Retina (tissue), 1 donor: ENCODE data around the gene CXCR4.

Experiments used
- DNase-seq: peaks from one replicate; pipeline ENCODE4 v3.0.0-alpha.2; 2016

CXCR4 gene

DNA sequence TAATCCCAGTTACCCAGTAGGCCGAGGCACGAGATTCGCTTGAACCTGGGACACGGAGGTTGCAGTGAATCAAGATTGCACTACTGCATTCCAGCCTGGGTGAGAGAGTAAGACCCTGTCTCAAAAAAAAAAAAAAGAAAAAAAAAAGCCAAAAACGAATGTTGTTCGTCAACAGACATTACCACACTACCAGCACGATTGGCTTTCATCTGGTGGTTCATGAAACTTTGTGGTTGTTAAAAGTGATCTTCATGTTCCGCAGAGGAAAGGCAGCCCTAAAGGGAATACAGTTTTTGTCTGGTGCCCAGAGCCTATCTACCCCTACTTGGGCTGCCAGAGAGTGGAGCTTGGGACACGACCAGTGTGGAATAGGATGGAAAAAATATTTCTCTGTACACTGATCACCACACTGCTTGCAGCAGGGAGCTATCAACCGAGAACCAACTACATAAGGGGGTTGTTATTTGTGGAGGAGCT is 13.6 kb upstream of the CXCR4 start:
- DNase-seq: no peak

DNA sequence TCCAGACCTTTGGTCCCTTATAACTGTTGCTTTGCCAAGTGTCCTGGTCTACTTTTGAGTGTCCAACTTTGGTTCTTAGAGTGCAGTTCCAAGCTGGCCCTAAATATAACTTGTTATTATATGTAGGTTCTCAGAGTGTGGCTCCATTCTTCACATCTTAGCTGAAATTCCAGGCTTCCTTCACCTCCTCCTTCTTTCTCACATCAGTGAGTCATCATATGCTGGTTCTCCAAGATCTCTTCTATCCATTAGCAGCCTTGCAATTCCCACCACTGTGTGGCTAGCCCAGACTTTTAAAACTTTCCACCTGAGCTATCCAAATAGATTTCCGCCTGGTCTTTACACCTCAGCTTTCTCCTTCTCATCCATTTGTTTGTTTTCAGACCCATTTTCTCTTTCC is 12.6 kb upstream of the CXCR4 start:
- DNase-seq: no peak

DNA sequence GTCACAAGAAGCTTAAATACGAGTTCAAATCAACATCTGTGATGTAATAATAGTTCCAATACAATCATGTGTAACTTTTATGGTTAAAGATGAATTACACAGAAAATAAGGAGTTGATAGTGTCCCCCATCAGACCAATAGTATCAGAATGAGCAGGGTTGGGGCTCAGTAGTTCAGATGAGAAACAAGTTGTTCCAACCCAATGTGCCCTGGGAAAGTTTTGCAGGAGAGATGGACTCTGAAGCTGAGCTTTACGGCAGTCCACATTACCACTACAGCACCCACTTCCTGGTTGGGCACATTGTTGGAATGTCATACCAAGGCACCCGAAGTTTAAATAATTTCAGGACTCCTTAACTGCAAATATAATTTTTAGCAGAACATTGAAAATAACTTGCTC is 12.1 kb upstream of the CXCR4 start:
- no peak for DNase-seq

DNA sequence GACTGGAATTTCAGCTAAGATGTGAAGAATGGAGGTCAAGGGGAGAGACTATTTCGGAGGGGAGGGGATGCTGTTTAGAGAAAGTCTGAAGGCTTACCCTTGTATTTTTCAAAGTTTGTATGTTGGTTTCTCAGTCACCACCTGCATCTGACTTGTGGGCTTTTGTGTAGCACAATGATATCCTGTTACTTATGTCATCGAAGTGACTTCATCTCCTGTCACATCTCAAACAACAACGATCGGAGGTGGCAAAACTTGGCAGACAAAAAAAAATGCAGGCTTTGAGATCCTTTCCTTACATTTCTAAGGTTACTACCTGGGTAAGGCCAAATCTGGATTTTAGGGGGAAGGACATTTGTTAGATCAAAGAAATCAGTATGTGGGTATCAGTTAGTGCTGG is 11.7 kb upstream of the CXCR4 start:
- DNase-seq: no peak

DNA sequence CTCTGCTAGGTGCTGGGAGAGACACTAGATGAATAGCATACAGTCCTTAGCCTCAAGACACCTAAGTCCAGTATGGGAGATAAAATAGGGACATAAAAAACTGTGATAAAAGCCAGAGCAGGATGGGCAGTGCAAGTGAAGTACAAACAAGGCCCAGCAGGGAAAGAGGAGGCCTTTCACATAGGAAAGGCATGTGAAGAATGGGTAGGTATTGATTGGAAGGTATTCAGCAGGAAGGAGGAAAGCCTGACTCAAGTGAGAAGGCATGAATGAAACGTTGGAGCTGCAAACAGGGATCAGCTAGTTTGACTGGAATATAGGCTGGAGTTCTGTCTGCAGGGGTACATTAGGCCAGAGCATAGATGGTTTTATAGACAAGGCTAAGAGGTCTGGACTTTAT is 11.0 kb upstream of the CXCR4 start:
- no peak for DNase-seq

DNA sequence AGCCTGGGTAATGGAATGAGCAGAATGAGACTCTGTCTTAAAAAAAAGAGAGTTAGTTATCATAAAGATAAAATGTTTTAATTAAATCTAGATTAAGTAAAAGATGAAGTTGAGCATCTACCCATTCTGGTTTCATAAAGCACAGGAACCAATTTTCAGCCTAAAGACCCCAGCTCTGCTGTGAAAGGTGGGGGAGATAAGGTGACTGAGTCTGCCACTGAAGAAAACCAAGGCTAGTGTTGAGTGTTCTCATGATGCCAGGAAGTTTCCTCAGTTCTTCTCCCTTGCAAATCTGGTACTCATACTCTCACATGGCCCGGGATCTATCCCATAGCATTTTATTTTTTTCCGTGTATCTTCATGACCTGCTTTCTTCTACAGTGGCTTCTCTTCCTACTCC is 10.4 kb upstream of the CXCR4 start:
- no peak for DNase-seq

DNA sequence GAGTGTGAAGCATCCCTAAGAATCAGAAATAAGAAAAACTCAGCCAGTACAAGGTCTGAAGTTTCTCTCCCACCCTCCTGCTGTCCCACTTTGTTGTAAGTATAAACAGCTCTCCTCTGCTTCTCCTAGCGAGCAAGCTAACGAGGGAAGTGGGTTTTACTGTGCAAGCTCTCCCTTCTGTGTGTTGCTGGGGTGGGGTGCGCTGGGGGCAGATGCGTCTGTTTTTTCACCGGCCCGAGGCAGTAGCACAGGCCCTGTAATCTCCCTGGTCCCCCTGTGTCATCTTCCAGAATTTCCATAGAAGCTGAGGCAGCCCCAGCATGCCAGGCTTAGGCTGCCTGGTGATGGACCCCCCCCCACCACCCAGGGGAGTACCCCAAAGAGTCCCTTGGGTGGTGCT is 9.4 kb upstream of the CXCR4 start:
- no peak for DNase-seq

DNA sequence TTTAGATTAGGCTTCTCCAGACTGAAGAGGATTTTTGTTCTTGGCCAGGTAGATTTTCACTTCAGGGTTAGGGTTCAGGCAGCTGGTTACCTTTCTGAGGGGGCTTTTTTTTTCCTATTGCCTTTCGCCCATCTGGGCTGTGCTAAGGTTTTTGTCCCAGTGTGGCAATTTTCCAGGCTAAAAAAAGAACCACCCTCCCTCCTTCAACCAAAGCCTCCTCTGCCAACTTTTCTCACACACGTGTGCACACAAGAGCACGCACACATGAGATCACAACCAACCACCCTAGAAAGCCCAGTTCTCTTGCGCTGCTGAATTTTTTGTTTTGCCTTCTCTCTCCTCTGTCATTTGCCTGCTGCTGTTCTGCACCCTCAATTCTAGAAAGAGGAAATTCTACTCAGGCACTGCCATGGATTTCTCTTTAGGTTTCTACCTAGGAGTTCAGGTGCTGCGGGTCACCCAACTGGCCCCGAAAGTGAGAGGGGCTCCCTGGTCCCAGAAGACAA is 8.5 kb upstream of the CXCR4 start:
- DNase-seq: no peak

DNA sequence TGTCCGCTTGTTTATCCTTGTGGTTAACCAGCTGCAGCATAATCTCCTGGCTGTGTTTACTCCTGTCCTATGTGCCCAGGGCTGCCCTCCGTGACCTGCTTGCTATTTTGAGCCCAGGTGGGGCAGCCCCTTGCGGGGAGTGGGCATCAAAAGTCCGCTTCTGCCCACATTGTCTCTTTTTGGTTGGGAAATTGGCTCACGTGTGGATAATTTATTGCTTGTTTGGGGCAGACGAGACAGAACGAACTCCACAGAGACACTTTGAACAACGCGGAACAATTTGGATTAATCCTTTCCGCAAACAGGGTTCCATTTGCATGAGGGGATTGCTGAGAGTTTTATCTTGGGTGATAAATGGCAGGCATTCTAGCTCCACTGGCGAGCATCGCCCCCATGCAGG is 8.1 kb upstream of the CXCR4 start:
- no peak for DNase-seq

DNA sequence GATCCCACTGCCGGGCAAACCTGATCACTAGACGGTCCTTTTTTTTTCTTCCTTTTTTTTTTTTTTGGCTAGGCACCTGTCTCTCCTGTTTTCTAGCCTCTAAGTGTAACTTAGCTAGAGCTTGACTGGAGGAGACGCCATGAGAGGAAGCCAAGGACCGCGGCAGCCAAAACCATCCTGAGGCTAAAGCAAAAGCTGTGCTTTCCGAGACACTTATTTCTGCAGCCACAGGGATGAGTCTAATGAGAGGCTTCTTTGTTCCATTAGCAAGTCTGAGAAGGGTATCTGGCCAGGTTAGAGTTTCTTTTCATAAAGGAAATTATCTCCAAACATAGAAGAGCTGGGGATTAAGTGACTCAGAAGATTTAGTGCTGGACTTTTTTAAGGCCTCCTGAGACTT is 7.3 kb upstream of the CXCR4 start:
- DNase-seq: no peak

DNA sequence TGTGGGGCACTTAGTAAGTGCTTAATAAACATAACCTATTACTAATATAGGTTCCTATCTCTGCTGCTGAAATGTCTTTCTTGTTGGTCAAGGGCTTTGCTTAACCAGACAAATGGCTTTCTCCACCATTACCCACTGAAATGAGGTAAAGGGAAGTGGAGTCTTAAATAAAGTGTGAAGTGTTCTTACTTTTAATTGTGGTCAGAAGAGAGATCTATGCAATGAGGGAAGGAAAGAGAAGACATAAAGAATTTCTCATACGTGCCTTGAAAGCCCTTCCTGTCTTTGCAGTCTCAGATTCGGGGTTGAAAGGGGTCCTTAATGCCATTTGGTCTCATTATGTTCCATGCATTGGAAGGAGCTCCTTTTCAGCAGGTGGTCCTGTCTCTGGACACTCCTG is 6.9 kb upstream of the CXCR4 start:
- DNase-seq: no peak

DNA sequence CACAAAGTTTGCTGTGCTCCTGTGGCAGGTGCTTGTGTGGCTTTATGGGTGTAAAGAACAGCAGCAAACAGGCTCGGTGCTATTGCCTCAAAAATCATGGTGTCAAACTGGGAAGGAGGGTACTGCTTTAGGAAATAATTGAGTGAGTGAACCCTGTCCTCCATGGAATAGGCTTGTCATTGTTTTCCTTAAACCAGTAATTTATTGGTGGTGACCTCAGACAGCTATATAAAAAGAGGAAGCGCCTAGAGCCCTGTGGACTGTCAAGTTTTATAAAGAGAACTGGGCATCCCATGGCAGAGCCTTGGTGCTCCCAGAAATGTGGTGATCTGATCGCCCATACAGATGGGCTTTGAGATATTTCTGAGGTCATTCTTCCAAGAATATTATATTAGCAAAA is 4.7 kb upstream of the CXCR4 start:
- DNase-seq: no peak

DNA sequence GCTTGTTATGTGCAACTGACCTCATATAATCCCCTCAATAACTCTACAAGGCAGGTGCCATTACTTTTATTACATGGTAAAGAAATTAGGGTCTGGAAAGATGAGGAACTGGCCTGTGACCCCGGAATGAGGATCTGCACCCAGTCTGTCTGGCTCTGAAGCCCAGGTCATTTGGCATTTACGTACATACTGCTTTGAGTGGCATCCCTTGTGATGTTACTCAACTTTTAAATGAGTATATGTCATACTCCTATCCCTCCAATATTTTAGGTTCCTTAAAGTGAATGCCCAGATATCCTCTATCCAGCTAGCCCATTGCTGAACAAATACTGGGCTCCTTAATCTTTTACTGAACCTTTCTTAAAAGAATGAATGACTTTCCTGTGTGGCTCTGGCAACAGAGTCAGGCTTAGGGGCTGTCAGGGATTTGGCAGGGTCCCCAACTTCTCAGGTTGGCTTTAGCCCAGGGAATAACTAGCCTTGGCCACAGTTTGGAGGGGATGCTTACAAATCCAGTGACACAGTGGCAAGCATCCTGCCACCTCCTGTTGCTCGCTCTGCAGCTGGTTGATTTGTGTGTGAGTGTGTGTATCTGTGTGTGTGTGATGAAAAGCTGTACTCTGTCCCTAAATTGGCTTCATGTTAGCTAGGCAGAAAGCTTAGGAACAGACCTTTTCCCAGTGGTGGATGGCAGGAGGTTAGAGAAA is 3.4 kb upstream of the CXCR4 start:
- no peak for DNase-seq

DNA sequence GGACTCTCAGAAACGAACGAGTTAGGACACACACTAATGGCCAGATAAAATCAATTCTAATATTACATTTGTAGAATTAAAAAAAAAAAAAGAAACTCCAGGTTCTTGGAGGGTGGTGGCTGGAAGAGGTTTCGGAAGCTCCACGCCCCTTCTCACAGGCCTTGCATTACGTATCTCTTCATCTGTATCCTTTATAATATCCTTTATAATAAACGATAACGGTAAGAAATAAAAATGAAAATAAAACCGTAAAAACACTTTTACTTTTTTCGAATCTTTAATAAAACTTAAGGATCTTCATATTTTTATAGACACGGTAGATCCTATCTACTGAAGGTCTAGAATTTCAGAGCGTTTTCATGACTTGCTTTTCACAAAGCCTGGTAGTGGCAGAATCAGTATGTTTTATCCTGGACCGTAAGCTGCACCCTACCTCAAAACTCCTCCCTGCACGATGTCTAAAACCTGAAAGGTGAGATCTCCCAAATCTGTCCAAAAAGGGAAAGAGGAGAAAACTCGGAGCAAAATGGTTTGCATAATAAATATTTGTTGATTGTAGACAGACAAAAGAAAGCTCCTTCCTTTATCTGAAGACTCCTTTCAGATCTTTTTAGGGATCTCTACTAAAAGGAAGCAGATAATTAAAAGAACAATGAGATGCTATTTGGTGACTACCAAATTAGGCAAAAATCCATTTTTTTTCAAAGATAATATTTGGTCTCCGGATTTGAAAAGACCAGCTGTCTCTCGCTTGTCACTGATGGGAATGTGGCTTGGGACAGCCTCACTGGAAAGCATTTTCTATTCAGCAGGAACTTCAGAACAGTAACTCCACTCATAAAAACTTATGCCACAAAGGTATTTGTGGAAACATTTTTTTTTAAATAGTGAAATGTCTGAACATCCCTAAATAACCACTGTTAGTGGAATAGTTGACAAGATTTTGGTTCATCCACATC is 2.0 kb upstream of the CXCR4 start:
- no peak for DNase-seq

DNA sequence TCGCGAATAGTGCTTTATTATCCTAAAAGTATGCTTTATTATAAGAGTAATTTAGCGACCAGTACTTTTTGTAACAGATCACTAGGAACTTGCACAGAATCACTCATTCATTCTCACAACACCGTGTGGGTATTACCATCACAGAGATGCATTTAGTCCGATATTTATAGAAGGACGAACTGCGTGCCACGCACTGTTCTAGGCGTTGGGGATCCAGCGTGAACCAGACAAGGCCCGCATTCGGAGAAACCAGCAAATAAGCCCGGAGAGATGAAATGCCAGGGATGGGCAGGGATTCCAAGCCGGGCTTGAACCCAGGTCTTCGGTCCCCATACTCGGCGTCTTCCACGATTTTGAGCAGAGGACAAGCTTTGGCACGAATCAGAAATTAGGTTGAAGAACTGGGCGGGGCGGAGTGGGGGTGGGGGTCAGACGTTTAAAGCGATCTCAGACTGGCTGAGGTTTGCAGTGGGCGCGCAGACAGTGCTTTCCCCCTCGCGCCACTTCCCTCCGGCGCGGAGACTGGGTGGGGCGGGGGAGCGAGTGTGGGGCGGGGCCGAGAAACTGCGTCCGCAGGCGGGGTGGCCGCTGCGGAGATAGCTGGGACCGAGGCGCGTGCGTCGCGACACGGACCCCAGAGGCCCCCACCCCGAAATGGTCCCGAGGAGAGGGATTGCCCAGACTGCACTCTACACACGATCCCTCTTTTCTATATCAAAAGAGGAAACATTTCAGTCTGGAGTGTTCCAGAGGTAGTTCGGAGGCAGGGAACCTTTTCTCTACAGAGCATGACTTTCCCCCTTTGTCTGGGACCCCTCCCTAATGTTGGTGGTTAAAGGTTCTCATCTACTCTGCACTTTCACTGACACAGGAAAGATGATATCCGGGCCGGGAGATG is 1.1 kb upstream of the CXCR4 start:
- DNase-seq: peak; percentile 80

DNA sequence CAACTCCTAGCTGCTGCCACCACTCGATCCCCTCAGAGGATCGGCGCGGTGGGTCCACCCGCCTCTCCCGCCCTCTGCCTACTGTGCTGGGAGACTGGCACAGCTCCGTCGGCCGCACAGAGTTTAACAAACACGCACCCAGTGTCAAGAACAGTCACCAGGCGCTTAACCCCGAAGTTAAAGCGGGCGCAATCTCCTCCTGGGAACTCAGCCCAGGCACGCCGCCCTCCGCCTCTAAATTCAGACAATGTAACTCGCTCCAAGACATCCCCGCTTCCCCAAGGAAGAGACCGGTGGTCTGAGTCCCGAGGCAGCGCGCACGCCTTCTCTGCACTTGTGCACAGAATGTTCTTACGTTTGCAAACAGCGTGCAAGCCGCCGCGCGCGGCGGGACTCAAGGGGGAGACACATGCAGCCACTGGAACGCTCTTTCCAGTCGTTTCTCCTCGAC is 533 bp downstream of the CXCR4 start:
- DNase-seq: peak; percentile 88

DNA sequence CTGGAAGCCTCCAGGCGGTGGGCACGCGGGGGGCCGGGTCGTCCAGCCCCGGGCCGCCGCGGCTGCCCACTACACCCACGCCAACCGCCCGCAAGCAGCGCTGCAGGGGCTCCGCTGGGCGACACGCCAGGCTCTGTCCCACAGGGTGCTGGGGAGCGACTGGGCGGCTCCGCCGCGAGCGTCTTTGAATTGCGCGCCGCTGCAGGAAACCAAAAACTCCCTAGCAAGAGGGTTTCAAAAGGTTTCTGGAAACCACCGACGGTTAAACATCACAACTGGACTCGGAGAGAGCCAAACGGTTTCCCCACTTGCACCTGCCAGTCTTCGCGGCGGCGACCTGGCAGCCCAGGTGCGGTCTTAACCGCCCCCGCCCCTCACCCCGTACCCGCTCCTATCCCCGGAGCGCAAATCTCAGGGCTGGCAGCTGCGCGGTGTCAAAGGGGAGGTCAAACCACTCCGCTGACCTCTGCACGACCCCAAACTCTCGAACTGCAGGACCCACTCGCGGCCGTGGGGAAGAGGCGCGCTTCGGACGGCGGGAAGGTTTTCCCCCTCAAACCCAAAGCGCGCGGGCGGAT is 1.0 kb downstream of the CXCR4 start:
- peak; percentile 74 for DNase-seq

DNA sequence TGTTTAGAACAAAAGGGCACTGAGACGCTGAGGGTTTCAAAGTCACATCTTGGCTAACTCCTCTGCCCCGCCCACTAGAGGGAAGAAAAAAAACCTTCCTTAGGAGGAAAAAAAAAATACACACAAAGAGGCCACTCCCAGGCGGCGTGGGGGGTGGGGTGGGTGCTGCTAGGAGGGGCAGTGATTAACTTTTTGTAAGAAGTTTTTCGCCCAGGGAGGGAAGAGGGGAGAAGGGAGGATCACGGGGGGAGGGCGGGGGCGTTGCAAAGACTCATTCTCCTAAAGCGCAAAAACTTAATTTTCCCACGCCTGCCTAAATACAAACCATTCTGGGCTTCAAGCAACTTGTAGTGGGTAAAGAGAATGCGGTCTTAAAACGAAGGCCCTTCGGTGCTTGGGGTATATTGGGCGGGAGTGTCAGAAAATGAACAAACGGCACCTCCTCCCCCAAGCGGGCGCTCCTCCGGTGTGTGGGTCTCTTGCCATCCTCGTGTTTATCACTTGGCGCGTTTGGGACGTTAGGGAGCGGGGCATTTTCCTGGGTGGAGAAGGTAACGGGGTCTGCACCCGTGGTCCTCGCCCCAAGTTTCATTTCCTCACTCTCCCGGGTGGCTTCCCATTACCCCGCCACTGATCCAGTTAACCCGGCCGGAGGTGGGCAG is 1.7 kb downstream of the CXCR4 start:
- peak; percentile 67 for DNase-seq

DNA sequence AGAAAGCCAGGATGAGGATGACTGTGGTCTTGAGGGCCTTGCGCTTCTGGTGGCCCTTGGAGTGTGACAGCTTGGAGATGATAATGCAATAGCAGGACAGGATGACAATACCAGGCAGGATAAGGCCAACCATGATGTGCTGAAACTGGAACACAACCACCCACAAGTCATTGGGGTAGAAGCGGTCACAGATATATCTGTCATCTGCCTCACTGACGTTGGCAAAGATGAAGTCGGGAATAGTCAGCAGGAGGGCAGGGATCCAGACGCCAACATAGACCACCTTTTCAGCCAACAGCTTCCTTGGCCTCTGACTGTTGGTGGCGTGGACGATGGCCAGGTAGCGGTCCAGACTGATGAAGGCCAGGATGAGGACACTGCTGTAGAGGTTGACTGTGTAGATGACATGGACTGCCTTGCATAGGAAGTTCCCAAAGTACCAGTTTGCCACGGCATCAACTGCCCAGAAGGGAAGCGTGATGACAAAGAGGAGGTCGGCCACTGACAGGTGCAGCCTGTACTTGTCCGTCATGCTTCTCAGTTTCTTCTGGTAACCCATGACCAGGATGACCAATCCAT is 2.7 kb downstream of the CXCR4 start:
- DNase-seq: no peak

DNA sequence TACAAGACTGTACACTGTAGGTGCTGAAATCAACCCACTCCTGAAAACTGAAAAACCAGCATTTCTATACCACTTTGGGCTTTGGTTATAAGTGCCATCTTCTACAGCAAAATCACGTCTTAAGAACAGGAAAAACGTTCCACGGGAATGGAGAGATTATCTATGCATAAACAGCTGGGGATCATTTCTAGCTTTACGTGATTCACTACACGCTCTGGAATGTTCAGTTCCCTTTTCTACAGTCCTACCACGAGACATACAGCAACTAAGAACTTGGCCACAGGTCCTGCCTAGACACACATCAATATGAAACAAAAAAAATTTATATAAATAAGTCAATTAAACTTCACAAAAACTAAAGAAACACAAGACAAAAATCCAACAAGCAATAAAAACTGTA is 3.6 kb downstream of the CXCR4 start:
- DNase-seq: no peak

DNA sequence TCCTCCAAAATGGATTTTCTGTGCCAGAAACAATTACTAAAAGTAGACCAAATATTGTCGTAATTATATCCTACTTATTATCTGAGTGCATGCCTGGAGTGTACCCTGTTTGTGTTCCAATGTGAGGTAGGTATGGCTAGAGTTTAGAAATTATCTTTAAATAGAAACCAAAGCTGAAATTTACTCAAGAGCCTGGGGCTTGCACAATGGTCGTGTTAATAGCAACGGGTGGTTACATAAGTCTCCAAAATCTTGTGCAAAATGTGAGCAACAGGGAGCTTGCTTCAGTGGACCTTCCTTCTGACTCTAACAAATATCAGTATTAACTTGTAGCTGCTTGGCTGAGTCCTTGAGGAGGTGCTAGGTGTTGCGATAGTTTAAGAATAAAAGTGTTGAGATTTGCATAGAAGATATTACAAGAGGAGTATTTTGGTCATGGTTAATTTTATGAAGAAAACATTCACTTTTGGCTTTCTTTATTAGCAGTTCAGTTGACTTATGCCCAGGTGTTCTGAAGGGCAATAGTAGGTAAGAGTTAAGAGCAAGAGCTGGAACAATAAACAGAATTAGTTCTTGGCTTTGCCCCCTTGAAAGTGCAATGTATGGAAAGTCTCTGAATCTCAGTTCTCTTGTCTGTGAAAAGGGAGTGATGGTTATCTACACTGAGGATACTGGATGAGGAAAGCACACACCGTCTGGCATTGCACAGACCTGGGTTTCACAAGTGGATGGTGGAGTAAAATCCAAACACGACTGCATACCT is 4.6 kb downstream of the CXCR4 start:
- no peak for DNase-seq
